IMR-90 (cell line): ENCODE results near the gene CDYL2.

Source experiments
- FOS ChIP-seq: fragments of 150-350 bp; IDR thresholded peaks from 2 replicates; pipeline ENCODE4 v1.6.1; 2016; ENCODE audit warnings: low read depth, low read length
- MAFK ChIP-seq: IDR thresholded peaks from 2 replicates; pipeline ENCODE4 v1.6.1; 2012; ENCODE audit warnings: low read depth, low read length, improper control_type of control experiment
- NFE2L2 ChIP-seq: fragments of 150-350 bp; IDR thresholded peaks from 2 replicates; pipeline ENCODE4 v1.6.1; 2016; ENCODE audit warnings: low read depth, mild to moderate bottlenecking, low read length
- POLR2A ChIP-seq: IDR thresholded peaks from 2 replicates; pipeline ENCODE4 v1.6.1; 2012; ENCODE audit warnings: mild to moderate bottlenecking, low read depth, low read length
- RAD21 ChIP-seq: IDR thresholded peaks from 2 replicates; pipeline ENCODE4 v1.6.1; 2012; ENCODE audit warnings: low read length, improper control_type of control experiment
- RCOR1 ChIP-seq: IDR thresholded peaks from 2 replicates; pipeline ENCODE4 v1.6.1; 2012; ENCODE audit warnings: mild to moderate bottlenecking, low read length, improper control_type of control experiment; ENCODE audit not compliant: insufficient replicate concordance
- RFX5 ChIP-seq: IDR thresholded peaks from 2 replicates; pipeline ENCODE4 v1.8.0; 2012; ENCODE audit warnings: low read depth, mild to moderate bottlenecking, low read length, moderate library complexity
- TF ChIP-seq, protein P1 (sequence below): conservative IDR thresholded peaks from 2 replicates; pipeline ENCODE4 v1.5.1; 2012; ENCODE audit warnings: mild to moderate bottlenecking, low read depth, low read length, improper control_type of control experiment

DNA sequence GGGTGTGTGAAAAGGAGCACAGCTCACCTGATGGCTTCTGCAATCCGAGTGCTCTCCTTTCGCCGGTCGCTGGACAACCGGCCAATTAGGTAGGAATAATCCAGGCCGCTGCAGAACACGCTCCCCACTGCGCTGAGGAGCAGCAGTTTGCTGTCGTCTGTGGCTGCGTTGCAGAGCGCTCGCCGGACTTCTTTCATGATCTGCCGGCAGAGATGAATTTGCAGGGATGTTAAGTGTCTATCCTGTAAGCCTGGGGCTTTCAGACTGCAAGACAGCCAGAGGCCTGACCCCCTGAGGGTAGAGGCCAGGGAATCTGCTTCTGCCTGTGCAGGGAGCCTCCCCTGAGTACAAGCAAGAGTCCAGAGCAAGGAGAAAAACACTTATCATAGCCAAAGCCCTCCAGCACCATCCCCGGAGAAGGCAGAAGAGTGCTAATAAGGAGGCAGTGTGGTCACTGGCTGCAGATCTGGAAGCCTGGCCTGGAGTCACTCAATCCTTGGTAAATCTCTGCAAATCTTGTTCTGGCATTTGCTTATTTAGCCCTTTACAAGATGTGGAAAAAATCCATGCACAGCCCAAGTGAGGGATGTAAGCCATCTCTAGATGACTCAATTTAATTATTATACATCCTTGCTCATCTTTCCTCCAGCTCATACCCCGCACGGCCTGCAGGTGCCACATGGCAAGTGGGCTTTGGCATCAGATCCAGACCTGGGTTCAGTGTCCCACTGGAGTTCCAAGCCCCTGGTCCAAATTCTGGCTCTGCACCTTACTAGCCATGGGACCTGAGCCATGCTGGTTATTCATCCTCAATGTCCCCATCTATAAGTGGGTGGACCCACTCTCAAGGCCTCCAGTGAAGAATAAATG, 183.4 kb downstream of the CDYL2 start:
- TF ChIP-seq MAFK (no peak), POLR2A (no peak), FOS (no peak), RCOR1 (no peak), RAD21 (no peak), NFE2L2 (no peak), RFX5 (no peak)
- TF ChIP-seq, protein P1, sequence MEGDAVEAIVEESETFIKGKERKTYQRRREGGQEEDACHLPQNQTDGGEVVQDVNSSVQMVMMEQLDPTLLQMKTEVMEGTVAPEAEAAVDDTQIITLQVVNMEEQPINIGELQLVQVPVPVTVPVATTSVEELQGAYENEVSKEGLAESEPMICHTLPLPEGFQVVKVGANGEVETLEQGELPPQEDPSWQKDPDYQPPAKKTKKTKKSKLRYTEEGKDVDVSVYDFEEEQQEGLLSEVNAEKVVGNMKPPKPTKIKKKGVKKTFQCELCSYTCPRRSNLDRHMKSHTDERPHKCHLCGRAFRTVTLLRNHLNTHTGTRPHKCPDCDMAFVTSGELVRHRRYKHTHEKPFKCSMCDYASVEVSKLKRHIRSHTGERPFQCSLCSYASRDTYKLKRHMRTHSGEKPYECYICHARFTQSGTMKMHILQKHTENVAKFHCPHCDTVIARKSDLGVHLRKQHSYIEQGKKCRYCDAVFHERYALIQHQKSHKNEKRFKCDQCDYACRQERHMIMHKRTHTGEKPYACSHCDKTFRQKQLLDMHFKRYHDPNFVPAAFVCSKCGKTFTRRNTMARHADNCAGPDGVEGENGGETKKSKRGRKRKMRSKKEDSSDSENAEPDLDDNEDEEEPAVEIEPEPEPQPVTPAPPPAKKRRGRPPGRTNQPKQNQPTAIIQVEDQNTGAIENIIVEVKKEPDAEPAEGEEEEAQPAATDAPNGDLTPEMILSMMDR, result no peak
